GM23338 (cell line): ENCODE data around the gene LAPTM4A. TPM values are rescaled to one million over a fixed set of nuclear protein-coding genes. Genes with fewer than 3 reads are reported as not detected.
A peak's percentile ranks its signal among the peaks of the same experiment; 100 is the strongest.

Experiments used
- ATAC-seq: fragments of 200-7000 bp; cut with Tn5 transposase; 3 replicates; pipeline ENCODE4 v1.9.1; 2020
- DNase-seq: peaks from one replicate; pipeline ENCODE4 v3.0.0-alpha.2; 2015; ENCODE audit warnings: low spot score
- H2AFZ ChIP-seq: fragments of 200-600 bp; sonication (generic); 2 replicates; pipeline ENCODE4 v1.8.0; 2016; ENCODE audit warnings: antibody characterized with exemption, mild to moderate bottlenecking, moderate library complexity
- H3F3A ChIP-seq: fragments of 200-600 bp; sonication (generic); replicated peaks from 2 replicates; pipeline ENCODE4 v1.8.0; 2017; ENCODE audit warnings: antibody characterized with exemption, mixed run types, low read depth
- H3K27ac ChIP-seq: fragments of 200-600 bp; sonication (generic); 2 replicates; pipeline ENCODE4 v1.6.1; 2016; ENCODE audit warnings: low read depth
- H3K27me3 ChIP-seq: fragments of 200-600 bp; sonication (generic); 2 replicates; pipeline ENCODE4 v1.8.0; 2016; ENCODE audit warnings: mild to moderate bottlenecking, mixed run types, moderate library complexity; ENCODE audit not compliant: insufficient read depth
- H3K36me3 ChIP-seq: fragments of 200-600 bp; sonication (generic); 2 replicates; pipeline ENCODE4 v1.8.0; 2016; ENCODE audit warnings: mild to moderate bottlenecking; ENCODE audit not compliant: insufficient read depth
- H3K4me1 ChIP-seq: fragments of 200-600 bp; sonication (generic); 2 replicates; pipeline ENCODE4 v1.8.0; 2016; ENCODE audit warnings: mild to moderate bottlenecking, moderate library complexity; ENCODE audit not compliant: insufficient read depth
- H3K4me2 ChIP-seq: fragments of 200-600 bp; sonication (generic); 2 replicates; pipeline ENCODE4 v1.7.1; 2017; ENCODE audit warnings: mixed run types
- H3K4me3 ChIP-seq: fragments of 200-600 bp; sonication (generic); 2 replicates; pipeline ENCODE4 v1.6.1; 2016; ENCODE audit warnings: mixed run types
- H3K79me2 ChIP-seq: fragments of 200-600 bp; sonication (generic); replicated peaks from 2 replicates; pipeline ENCODE4 v1.8.0; 2017; ENCODE audit warnings: mild to moderate bottlenecking; ENCODE audit not compliant: insufficient read depth
- H3K9me2 ChIP-seq: fragments of 200-600 bp; sonication (generic); 2 replicates; pipeline ENCODE4 v1.8.0; 2017; ENCODE audit not compliant: insufficient read depth
- H4K20me1 ChIP-seq: fragments of 200-600 bp; sonication (generic); replicated peaks from 2 replicates; pipeline ENCODE4 v1.8.0; 2017; ENCODE audit warnings: mild to moderate bottlenecking; ENCODE audit not compliant: insufficient read depth
- H3K27ac Mint-ChIP-seq: 2 replicates; pipeline ENCODE4 v1.8.0; 2020; ENCODE audit warnings: inconsistent platforms, mild to moderate bottlenecking, moderate library complexity, mixed read lengths
- H3K27me3 Mint-ChIP-seq: 3 replicates; pipeline ENCODE4 v1.8.0; 2022; ENCODE audit warnings: low read depth, mild to moderate bottlenecking, moderate library complexity, mixed read lengths, inconsistent platforms; ENCODE audit not compliant: insufficient read depth, poor library complexity
- H3K36me3 Mint-ChIP-seq: 3 replicates; pipeline ENCODE4 v1.8.0; 2021; ENCODE audit warnings: low read depth, mild to moderate bottlenecking, inconsistent platforms, moderate library complexity, mixed read lengths
- H3K4me1 Mint-ChIP-seq: 3 replicates; pipeline ENCODE4 v1.8.0; 2020; ENCODE audit warnings: mild to moderate bottlenecking, inconsistent platforms, mixed read lengths
- H3K4me3 Mint-ChIP-seq: 3 replicates; pipeline ENCODE4 v1.8.0; 2021; ENCODE audit warnings: moderate library complexity, mild to moderate bottlenecking, inconsistent platforms, mixed read lengths
- H3K9me3 Mint-ChIP-seq: 3 replicates; pipeline ENCODE4 v1.8.0; 2020; ENCODE audit warnings: moderate library complexity, mild to moderate bottlenecking, inconsistent platforms, mixed read lengths
- CREB1 ChIP-seq: fragments of 250-450 bp; sonication (Bioruptor Pico); IDR thresholded peaks from 2 replicates; pipeline ENCODE4 v1.5.0; 2020; ENCODE audit warnings: low read depth, mild to moderate bottlenecking, moderate library complexity
- ETS1 ChIP-seq: IDR thresholded peaks from 2 replicates; pipeline ENCODE4 v1.6.1; 2016; ENCODE audit warnings: antibody characterized with exemption
- EZH2 ChIP-seq: fragments of 200-600 bp; sonication (generic); IDR thresholded peaks from one replicate; pipeline ENCODE4 v1.8.0; 2017; ENCODE audit warnings: antibody characterized with exemption, mild to moderate bottlenecking, low read depth; ENCODE audit not compliant: unreplicated experiment
- EZH2phosphoT487 ChIP-seq: fragments of 200-600 bp; sonication (generic); IDR thresholded peaks from one replicate; pipeline ENCODE4 v1.8.1; 2018; ENCODE audit warnings: antibody characterized with exemption; ENCODE audit not compliant: unreplicated experiment
- JUNB ChIP-seq: IDR thresholded peaks from one replicate; pipeline ENCODE4 v1.6.1; 2016; ENCODE audit warnings: antibody characterized with exemption; ENCODE audit not compliant: unreplicated experiment
- NANOG ChIP-seq: IDR thresholded peaks from 2 replicates; pipeline ENCODE4 v1.6.1; 2016; ENCODE audit warnings: antibody characterized with exemption, borderline replicate concordance
- POLR2AphosphoS5 ChIP-seq: IDR thresholded peaks from 2 replicates; pipeline ENCODE4 v1.6.1; 2016; ENCODE audit warnings: antibody characterized with exemption, low read depth
- STAT1 ChIP-seq: IDR thresholded peaks from one replicate; pipeline ENCODE4 v1.6.1; 2016; ENCODE audit warnings: antibody characterized with exemption; ENCODE audit not compliant: unreplicated experiment
- ZNF114 ChIP-seq: fragments of 250-450 bp; sonication (Bioruptor Pico); IDR thresholded peaks from 2 replicates; pipeline ENCODE4 v1.5.0; 2020; ENCODE audit warnings: mild to moderate bottlenecking, moderate library complexity
- ZNF331 ChIP-seq: fragments of 250-450 bp; sonication (Bioruptor Pico); IDR thresholded peaks from 2 replicates; pipeline ENCODE4 v1.5.0; 2020; ENCODE audit warnings: low read depth, mild to moderate bottlenecking, moderate library complexity
- polyA plus RNA-seq: library from polyadenylated mRNA; unstranded; fragments of >200 nt; fragmentation: Nextera tagmentation; extraction: Ambion mirVana; gene quantifications from 2 replicates; pipeline ENCODE4 v1.2.1, GENCODE V29; 2016
- total RNA-seq: library from RNA; depleted of rRNA; stranded (reverse); fragments of >200 nt; shearing (Covaris generic); gene quantifications from 2 replicates; pipeline ENCODE4 v1.2.3, GENCODE V29; 2014
- TF ChIP-seq, protein P1 (sequence below): IDR thresholded peaks from one replicate; pipeline ENCODE4 v1.6.1; 2018; ENCODE audit warnings: antibody characterized with exemption; ENCODE audit not compliant: unreplicated experiment

The LAPTM4A gene
- total and polyA plus RNA-seq, 2 experiments from 2014 or later = 123 to 214 TPM

GRCh38 chr2:20050104-20050645 is 1.3 kb downstream of the LAPTM4A start (continued):
- TF ChIP-seq, protein P1, sequence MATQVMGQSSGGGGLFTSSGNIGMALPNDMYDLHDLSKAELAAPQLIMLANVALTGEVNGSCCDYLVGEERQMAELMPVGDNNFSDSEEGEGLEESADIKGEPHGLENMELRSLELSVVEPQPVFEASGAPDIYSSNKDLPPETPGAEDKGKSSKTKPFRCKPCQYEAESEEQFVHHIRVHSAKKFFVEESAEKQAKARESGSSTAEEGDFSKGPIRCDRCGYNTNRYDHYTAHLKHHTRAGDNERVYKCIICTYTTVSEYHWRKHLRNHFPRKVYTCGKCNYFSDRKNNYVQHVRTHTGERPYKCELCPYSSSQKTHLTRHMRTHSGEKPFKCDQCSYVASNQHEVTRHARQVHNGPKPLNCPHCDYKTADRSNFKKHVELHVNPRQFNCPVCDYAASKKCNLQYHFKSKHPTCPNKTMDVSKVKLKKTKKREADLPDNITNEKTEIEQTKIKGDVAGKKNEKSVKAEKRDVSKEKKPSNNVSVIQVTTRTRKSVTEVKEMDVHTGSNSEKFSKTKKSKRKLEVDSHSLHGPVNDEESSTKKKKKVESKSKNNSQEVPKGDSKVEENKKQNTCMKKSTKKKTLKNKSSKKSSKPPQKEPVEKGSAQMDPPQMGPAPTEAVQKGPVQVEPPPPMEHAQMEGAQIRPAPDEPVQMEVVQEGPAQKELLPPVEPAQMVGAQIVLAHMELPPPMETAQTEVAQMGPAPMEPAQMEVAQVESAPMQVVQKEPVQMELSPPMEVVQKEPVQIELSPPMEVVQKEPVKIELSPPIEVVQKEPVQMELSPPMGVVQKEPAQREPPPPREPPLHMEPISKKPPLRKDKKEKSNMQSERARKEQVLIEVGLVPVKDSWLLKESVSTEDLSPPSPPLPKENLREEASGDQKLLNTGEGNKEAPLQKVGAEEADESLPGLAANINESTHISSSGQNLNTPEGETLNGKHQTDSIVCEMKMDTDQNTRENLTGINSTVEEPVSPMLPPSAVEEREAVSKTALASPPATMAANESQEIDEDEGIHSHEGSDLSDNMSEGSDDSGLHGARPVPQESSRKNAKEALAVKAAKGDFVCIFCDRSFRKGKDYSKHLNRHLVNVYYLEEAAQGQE = no peak
- TF ChIP-seq ETS1 (no peak), JUNB (no peak)

DNA sequence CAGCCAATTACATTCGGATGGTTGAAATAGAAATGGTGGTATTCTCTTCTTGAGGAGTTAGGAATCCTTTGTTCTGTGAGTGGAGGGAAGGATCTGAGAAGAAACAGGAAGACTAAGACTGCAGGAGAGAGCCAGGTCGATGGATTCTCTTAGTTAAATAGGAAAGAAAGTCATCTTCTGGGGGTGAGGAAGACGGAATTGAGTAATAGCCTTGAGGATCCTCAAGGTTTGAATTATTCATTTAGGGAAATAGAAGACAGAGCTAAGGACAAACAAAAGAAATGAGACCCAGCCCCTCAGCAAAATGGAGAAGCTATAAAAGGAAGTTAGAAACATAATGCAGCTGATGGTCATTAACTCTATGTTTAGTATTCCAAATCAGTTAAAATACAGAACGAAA is 1.8 kb downstream of the LAPTM4A start:
- Mint-ChIP-seq H3K4me1 (peaks cover 16% of the 10 kb centered on the region), H3K36me3 (no peaks in the 10 kb centered on the region), H3K27ac (no peak overlapping the region), H3K4me3 (no peak overlapping the region), H3K9me3 (no peaks in the 10 kb centered on the region), H3K27me3 (peaks cover 5% of the 10 kb centered on the region)
- Histone ChIP-seq H3K79me2 (peaks cover 64% of the 10 kb centered on the region), H3K36me3 (no peaks in the 10 kb centered on the region), H2AFZ (no peak overlapping the region), H3K27ac (peak overlapping the region; percentile 60), H4K20me1 (peaks cover 12% of the 10 kb centered on the region; the same call in 1 of the 2 replicates), H3K9me2 (no peaks in the 10 kb centered on the region), H3K4me2 (peak overlapping the region; percentile 94), H3F3A (no peaks in the 10 kb centered on the region), H3K4me3 (peak overlapping the region; percentile 82), H3K27me3 (no peaks in the 10 kb centered on the region), H3K4me1 (peaks cover 14% of the 10 kb centered on the region)
- ATAC-seq (no peak), DNase-seq (peak; percentile 48)
- TF ChIP-seq NANOG (no peak), STAT1 (no peak), CREB1 (CRISPR knock-in tag) (no peak), EZH2 (no peak), ETS1 (no peak), POLR2AphosphoS5 (no peak), JUNB (no peak), EZH2phosphoT487 (no peak), ZNF331 (CRISPR knock-in tag) (no peak), ZNF114 (CRISPR knock-in tag) (no peak)
- TF ChIP-seq, protein P1 = no peak
